Hepatocyte (in vitro differentiated cells): ENCODE data around the gene CBY1.

Experiments used
- CTCF ChIP-seq: fragments of 200-600 bp; sonication (generic); IDR thresholded peaks from 2 replicates; pipeline ENCODE4 v1.5.1; 2016; ENCODE audit warnings: antibody characterized with exemption, mild to moderate bottlenecking; ENCODE audit not compliant: poor library complexity
- EZH2 ChIP-seq: fragments of 200-600 bp; sonication (generic); IDR thresholded peaks from 2 replicates; pipeline ENCODE4 v1.6.1; 2016; ENCODE audit warnings: antibody characterized with exemption, mild to moderate bottlenecking, borderline replicate concordance
- EZH2phosphoT487 ChIP-seq: fragments of 200-600 bp; sonication (generic); IDR thresholded peaks from one replicate; pipeline ENCODE4 v1.6.1; 2018; ENCODE audit warnings: antibody characterized with exemption, mild to moderate bottlenecking, low read depth, moderate library complexity; ENCODE audit not compliant: unreplicated experiment, severe bottlenecking

- TF ChIP-seq CTCF (no peak), EZH2 (no peak), EZH2phosphoT487 (no peak)
Observed at GRCh38 chr22:38628444-38628843, 28.0 kb upstream of the CBY1 start.
